Measurements from ENCODE around the gene ALOX5.

- TF ChIP-seq CTCF (IDR thresholded peaks at IDR 0.05) (no peak), POLR2A (IDR thresholded peaks at IDR 0.05) (no peak), POLR2AphosphoS5 (IDR thresholded peaks at IDR 0.05) (no peak), EP300 (IDR thresholded peaks at IDR 0.05) (no peak)
Measured at GRCh38 chr10:45429790-45430189, 55.8 kb downstream of the ALOX5 start.
